ENCODE results near the gene GRIN1.

GRIN1 gene

GRCh38 chr9:137164370-137165249 lies 25.7 kb downstream of the GRIN1 start:
- Histone ChIP-seq H3K27ac (no peak overlapping the region), H3K4me1 (ENCODE audit: low read depth, poor library complexity, severe bottlenecking) (peaks cover 32% of the 10 kb centered on the region), H3K4me2 (no peak overlapping the region), H3K79me2 (ENCODE audit: insufficient read depth, low read depth) (no peaks in the 10 kb centered on the region), H4K20me1 (ENCODE audit: insufficient read depth) (no peaks in the 10 kb centered on the region), H3K36me3 (ENCODE audit: insufficient read depth) (no peaks in the 10 kb centered on the region), H2AFZ (ENCODE audit: low read depth) (no peak overlapping the region), H3K4me3 (IDR thresholded peaks at IDR 0.05; ENCODE audit: insufficient read depth, low read depth, low read length) (no peak overlapping the region), H3K9ac (no peak overlapping the region), H3K27me3 (ENCODE audit: insufficient read depth, low read depth) (peaks cover 55% of the 10 kb centered on the region)
- no peak for TF ChIP-seq CTCF (conservative IDR thresholded peaks at IDR 0.05; ENCODE audit: low read depth, low read length)

- Histone ChIP-seq H3K4me2 (no peak overlapping the region), H4K20me1 (ENCODE audit: insufficient read depth) (no peaks in the 10 kb centered on the region), H3K4me1 (ENCODE audit: low read depth, poor library complexity, severe bottlenecking) (peaks cover 32% of the 10 kb centered on the region), H2AFZ (ENCODE audit: low read depth) (no peak overlapping the region), H3K27me3 (ENCODE audit: insufficient read depth, low read depth) (peaks cover 55% of the 10 kb centered on the region), H3K9ac (no peak overlapping the region), H3K4me3 (IDR thresholded peaks at IDR 0.05; ENCODE audit: insufficient read depth, low read depth, low read length) (no peak overlapping the region), H3K79me2 (ENCODE audit: insufficient read depth, low read depth) (no peaks in the 10 kb centered on the region), H3K36me3 (ENCODE audit: insufficient read depth) (no peaks in the 10 kb centered on the region), H3K27ac (no peak overlapping the region)
- no peak for TF ChIP-seq CTCF (conservative IDR thresholded peaks at IDR 0.05; ENCODE audit: low read depth, low read length)
Measured at GRCh38 chr9:137165250-137165836, 26.4 kb downstream of the GRIN1 start.

GRCh38 chr9:137166380-137167229 lies 27.7 kb downstream of the GRIN1 start:
- no peaks in the 10 kb centered on the region for H3K79me2 ChIP-seq (ENCODE audit: insufficient read depth, low read depth)
- H3K4me1 ChIP-seq (ENCODE audit: low read depth, poor library complexity, severe bottlenecking), result peaks cover 38% of the 10 kb centered on the region
- no peak overlapping the region for H2AFZ ChIP-seq (ENCODE audit: low read depth)
- H3K27ac ChIP-seq, result no peak overlapping the region
- H3K4me3 ChIP-seq (IDR thresholded peaks at IDR 0.05; ENCODE audit: insufficient read depth, low read depth, low read length), result no peak overlapping the region
- no peak for TF ChIP-seq CTCF (conservative IDR thresholded peaks at IDR 0.05; ENCODE audit: low read depth, low read length)
- no peaks in the 10 kb centered on the region for H3K36me3 ChIP-seq (ENCODE audit: insufficient read depth)
- no peak overlapping the region for H3K4me2 ChIP-seq
- H4K20me1 ChIP-seq (ENCODE audit: insufficient read depth), result no peaks in the 10 kb centered on the region
- no peak overlapping the region for H3K9ac ChIP-seq
- H3K27me3 ChIP-seq (ENCODE audit: insufficient read depth, low read depth), result peaks cover 55% of the 10 kb centered on the region

- H3K27me3 ChIP-seq (ENCODE audit: insufficient read depth, low read depth), result peaks cover 53% of the 10 kb centered on the region
- no peak overlapping the region for H3K27ac ChIP-seq
- H3K79me2 ChIP-seq (ENCODE audit: insufficient read depth, low read depth), result no peaks in the 10 kb centered on the region
- H3K36me3 ChIP-seq (ENCODE audit: insufficient read depth), result no peaks in the 10 kb centered on the region
- H3K9ac ChIP-seq, result no peak overlapping the region
- H3K4me3 ChIP-seq (IDR thresholded peaks at IDR 0.05; ENCODE audit: insufficient read depth, low read depth, low read length), result no peak overlapping the region
- no peak for TF ChIP-seq CTCF (conservative IDR thresholded peaks at IDR 0.05; ENCODE audit: low read depth, low read length)
- H3K4me2 ChIP-seq, result no peak overlapping the region
- H4K20me1 ChIP-seq (ENCODE audit: insufficient read depth), result no peaks in the 10 kb centered on the region
- H3K4me1 ChIP-seq (ENCODE audit: low read depth, poor library complexity, severe bottlenecking), result peaks cover 40% of the 10 kb centered on the region
- no peak overlapping the region for H2AFZ ChIP-seq (ENCODE audit: low read depth)
Measured at GRCh38 chr9:137167277-137167746, 28.4 kb downstream of the GRIN1 start.
